HCT116 (cell line): Measurements from ENCODE around the gene SULT1A2.

Experiments
- CTCF ChIP-seq, 3 experiments: fragments of 200-600 bp in 1 of 3; sonication (generic) in 1 of 3; IDR thresholded peaks in 2 of 3; conservative IDR thresholded peaks in 1 of 3; 2 replicates each; pipeline ENCODE4 v1.5.1; 2012 to 2017; ENCODE audit warnings: low read depth in 2 of 3, low read length in 2 of 3, antibody characterized with exemption in 1 of 3, borderline replicate concordance in 1 of 3, control low read depth in 1 of 3, mild to moderate bottlenecking in 1 of 3, mixed read lengths in 1 of 3, mixed run types in 1 of 3, moderate library complexity in 1 of 3; ENCODE audit not compliant: insufficient read depth in 1 of 3
- ELF1 ChIP-seq: IDR thresholded peaks from 2 replicates; pipeline ENCODE4 v1.6.1; 2012; ENCODE audit warnings: low read depth, borderline replicate concordance
- EZH2 ChIP-seq: fragments of 200-600 bp; sonication (generic); IDR thresholded peaks from 2 replicates; pipeline ENCODE4 v1.6.1; 2017; ENCODE audit warnings: antibody characterized with exemption, mixed run types
- EZH2phosphoT487 ChIP-seq: fragments of 200-600 bp; IDR thresholded peaks from 2 replicates; pipeline ENCODE4 v1.6.1; 2018; ENCODE audit warnings: antibody characterized with exemption, borderline replicate concordance
- JUND ChIP-seq: IDR thresholded peaks from 2 replicates; pipeline ENCODE4 v1.6.1; 2012
- MAX ChIP-seq: IDR thresholded peaks from 2 replicates; pipeline ENCODE4 v1.6.1; 2012
- POLR2A ChIP-seq: IDR thresholded peaks from 2 replicates; pipeline ENCODE4 v1.7.0; 2011; ENCODE audit warnings: borderline replicate concordance; ENCODE audit not compliant: insufficient read depth, insufficient read length; ENCODE audit errors: extremely low read depth
- POLR2AphosphoS5 ChIP-seq: IDR thresholded peaks from 2 replicates; pipeline ENCODE4 v1.6.1; 2011; ENCODE audit warnings: mild to moderate bottlenecking, low read depth, low read length, moderate library complexity
- REST ChIP-seq: IDR thresholded peaks from 2 replicates; pipeline ENCODE4 v1.6.1; 2012; ENCODE audit warnings: low read depth
- SP1 ChIP-seq: IDR thresholded peaks from 2 replicates; pipeline ENCODE4 v1.6.1; 2012; ENCODE audit warnings: low read depth
- SRF ChIP-seq: IDR thresholded peaks from 2 replicates; pipeline ENCODE4 v1.6.1; 2012; ENCODE audit warnings: low read depth
- ZBTB33 ChIP-seq: IDR thresholded peaks from 2 replicates; pipeline ENCODE4 v1.6.1; 2011; ENCODE audit warnings: mild to moderate bottlenecking, low read length, moderate library complexity; ENCODE audit not compliant: insufficient replicate concordance; ENCODE audit errors: extremely low read depth
- ZFX ChIP-seq: fragments of 450-650 bp; IDR thresholded peaks from 2 replicates; pipeline ENCODE4 v1.6.1; 2017
- ZNF274 ChIP-seq: fragments of 200-500 bp; sonication (Bioruptor generic); IDR thresholded peaks from 2 replicates; pipeline ENCODE4 v1.6.1; 2014; ENCODE audit warnings: mild to moderate bottlenecking, low read depth, low read length, inconsistent platforms

GRCh38 chr16:28580726-28581315, 16.0 kb downstream of the SULT1A2 start:
- TF ChIP-seq POLR2A (no peak), CTCF (IDR thresholded peaks at IDR 0.05 in 2 of 3, conservative IDR thresholded peaks at IDR 0.05 in 1 of 3; ENCODE audit: borderline replicate concordance in 1 of 3, insufficient read depth in 1 of 3, low read depth in 2 of 3, low read length in 2 of 3) (no peak), ZBTB33 (no peak), EZH2 (no peak), JUND (no peak), EZH2phosphoT487 (no peak), ZNF274 (no peak), ELF1 (no peak), ZFX (no peak), MAX (no peak), REST (no peak), SRF (no peak), POLR2AphosphoS5 (no peak), SP1 (no peak)
